ENCODE results near the gene VPS13C. TPM values are rescaled to one million over a fixed set of nuclear protein-coding genes. Genes with fewer than 3 reads are reported as not detected.

VPS13C gene
- total RNA-seq, 3 donors from 2014 or later (not counting 1 experiment from before 2014, with no cell fraction given): 155 to 204 (median 164) TPM

GRCh38 chr15:61811952-61812351, 248.3 kb downstream of the VPS13C start:
- no peaks in the 10 kb centered on the region for H3K4me1 ChIP-seq (ENCODE audit: control insufficient read depth, insufficient read depth, low read length)
- Mint-ChIP-seq H3K4me3 (no peak overlapping the region), H3K27ac (no peak overlapping the region), H3K27me3 (ENCODE audit: low read depth in 2 of 2) (peaks cover 3 to 9% of the 10 kb centered on the region in 2 donors), H3K36me3 (no peaks in the 10 kb centered on the region), H3K9me3 (no peaks in the 10 kb centered on the region), H3K4me1 (no peaks in the 10 kb centered on the region)
- ATAC-seq (no peak), DNase-seq (no peak)
- H3K27me3 ChIP-seq (ENCODE audit: control insufficient read depth, insufficient read depth, low read length): no peaks in the 10 kb centered on the region
- H3K27ac ChIP-seq (ENCODE audit: low read length): no peak overlapping the region
- TF ChIP-seq CTCF (IDR thresholded peaks at IDR 0.05): no peak
- H3K4me3 ChIP-seq (ENCODE audit: low read length): no peak overlapping the region
- no peaks in the 10 kb centered on the region for H3K9me3 ChIP-seq (ENCODE audit: control insufficient read depth, insufficient read depth, low read length)
- WGBS (ENCODE audit: insufficient coverage): 87% methylated on average over 8 of the region's 8 CpGs
- no peaks in the 10 kb centered on the region for H3K36me3 ChIP-seq (ENCODE audit: control insufficient read depth, insufficient read depth, low read length)
- intact Hi-C loops (cut with micrococcal nuclease): no loop called here

GRCh38 chr15:61809216-61809615, 251.0 kb downstream of the VPS13C start:
- Histone ChIP-seq H3K36me3 (ENCODE audit: control insufficient read depth, insufficient read depth, low read length) (no peaks in the 10 kb centered on the region), H3K4me3 (ENCODE audit: low read length) (no peak overlapping the region), H3K27me3 (ENCODE audit: control insufficient read depth, insufficient read depth, low read length) (no peaks in the 10 kb centered on the region), H3K4me1 (ENCODE audit: control insufficient read depth, insufficient read depth, low read length) (no peaks in the 10 kb centered on the region), H3K27ac (ENCODE audit: low read length) (no peak overlapping the region), H3K9me3 (ENCODE audit: control insufficient read depth, insufficient read depth, low read length) (no peaks in the 10 kb centered on the region)
- peaks cover under 1 to 9% of the 10 kb centered on the region in 2 donors for H3K27me3 Mint-ChIP-seq (ENCODE audit: low read depth in 2 of 2)
- no peak overlapping the region for H3K27ac Mint-ChIP-seq
- intact Hi-C loops (cut with micrococcal nuclease): no loop called here
- no peaks in the 10 kb centered on the region for H3K36me3 Mint-ChIP-seq
- WGBS (ENCODE audit: insufficient coverage): 95% methylated on average over 7 of the region's 7 CpGs
- no peak for TF ChIP-seq CTCF (IDR thresholded peaks at IDR 0.05)
- DNase-seq (no peak), ATAC-seq (no peak)
- no peaks in the 10 kb centered on the region for H3K4me1 Mint-ChIP-seq
- no peaks in the 10 kb centered on the region for H3K9me3 Mint-ChIP-seq
- no peak overlapping the region for H3K4me3 Mint-ChIP-seq

- ATAC-seq (no peak), DNase-seq (no peak)
- intact Hi-C loops (cut with micrococcal nuclease): no loop called here
- no peak overlapping the region for H3K4me3 Mint-ChIP-seq
- no peak overlapping the region for H3K27ac ChIP-seq (ENCODE audit: low read length)
- no peaks in the 10 kb centered on the region for H3K36me3 Mint-ChIP-seq
- TF ChIP-seq CTCF (IDR thresholded peaks at IDR 0.05): no peak
- H3K4me1 Mint-ChIP-seq: no peaks in the 10 kb centered on the region
- no peaks in the 10 kb centered on the region for H3K27me3 ChIP-seq (ENCODE audit: control insufficient read depth, insufficient read depth, low read length)
- no peaks in the 10 kb centered on the region for H3K4me1 ChIP-seq (ENCODE audit: control insufficient read depth, insufficient read depth, low read length)
- no peak overlapping the region for H3K27ac Mint-ChIP-seq
- H3K27me3 Mint-ChIP-seq (ENCODE audit: low read depth in 2 of 2): peaks cover 0 to 9% of the 10 kb centered on the region in 2 donors
- WGBS (ENCODE audit: insufficient coverage): 97% methylated on average over 10 of the region's 14 CpGs
- H3K4me3 ChIP-seq (ENCODE audit: low read length): no peak overlapping the region
- H3K9me3 ChIP-seq (ENCODE audit: control insufficient read depth, insufficient read depth, low read length): no peaks in the 10 kb centered on the region
- no peaks in the 10 kb centered on the region for H3K36me3 ChIP-seq (ENCODE audit: control insufficient read depth, insufficient read depth, low read length)
- no peaks in the 10 kb centered on the region for H3K9me3 Mint-ChIP-seq
Measured at GRCh38 chr15:61807281-61807929, 252.8 kb downstream of the VPS13C start.

Other genes with a start within 250 kb of the VPS13C start
- gene C2CD4A, start 6.5 kb upstream of the VPS13C start, total RNA-seq: not detected
- under 1 TPM in 1 of 3 donors, not detected in 2; 0.75 TPM for gene C2CD4B, start 104.8 kb upstream of the VPS13C start, total RNA-seq